CD4-positive, alpha-beta T cell treated with Interleukin-1 beta for 1 hour (primary cell): Measurements from ENCODE around the gene TCF4.

Experiments used
- DNase-seq, 2 donors: peaks; one replicate each; pipeline ENCODE4 v3.0.0-alpha.2; 2020 to 2022

TCF4 gene

DNA sequence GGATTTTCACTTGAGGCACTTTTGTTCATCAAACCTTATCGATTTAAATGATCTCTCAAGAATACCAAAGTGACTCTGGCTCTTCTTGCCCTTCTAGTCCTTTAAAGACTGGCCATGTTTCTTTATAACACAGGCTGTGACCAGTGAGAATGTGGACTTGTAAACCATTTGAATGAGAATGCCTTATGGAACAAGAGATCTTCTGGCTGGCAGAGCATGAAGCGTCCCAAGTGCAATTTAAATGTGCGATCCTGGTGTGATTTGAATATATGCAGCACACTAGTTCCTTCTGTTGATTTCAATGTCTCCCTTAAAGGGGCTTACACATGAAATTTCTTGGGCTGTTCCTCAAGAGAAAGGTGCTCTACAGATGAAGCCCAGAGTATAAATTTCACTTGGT lies 366.4 kb downstream of the TCF4 start:
- no peak for DNase-seq

DNA sequence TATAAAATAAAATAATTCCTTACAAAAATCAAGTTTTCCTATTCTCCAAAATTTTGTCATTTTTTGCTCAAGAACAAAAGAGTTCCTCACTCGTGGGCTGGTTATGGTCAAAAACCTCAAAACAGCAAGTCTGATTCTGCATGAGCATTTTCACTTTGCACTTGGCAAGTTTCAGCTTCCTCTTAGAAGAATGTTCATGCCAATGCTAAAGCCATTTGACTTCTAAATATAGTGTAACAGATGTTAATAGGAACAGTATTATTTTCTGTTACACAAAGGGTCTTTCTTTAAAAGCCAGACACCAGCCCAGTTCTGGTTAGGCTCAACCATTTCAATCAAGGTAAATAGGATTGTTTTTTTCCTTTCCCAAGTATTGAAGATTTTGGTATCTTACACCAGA lies 367.5 kb downstream of the TCF4 start:
- no peak for DNase-seq

DNA sequence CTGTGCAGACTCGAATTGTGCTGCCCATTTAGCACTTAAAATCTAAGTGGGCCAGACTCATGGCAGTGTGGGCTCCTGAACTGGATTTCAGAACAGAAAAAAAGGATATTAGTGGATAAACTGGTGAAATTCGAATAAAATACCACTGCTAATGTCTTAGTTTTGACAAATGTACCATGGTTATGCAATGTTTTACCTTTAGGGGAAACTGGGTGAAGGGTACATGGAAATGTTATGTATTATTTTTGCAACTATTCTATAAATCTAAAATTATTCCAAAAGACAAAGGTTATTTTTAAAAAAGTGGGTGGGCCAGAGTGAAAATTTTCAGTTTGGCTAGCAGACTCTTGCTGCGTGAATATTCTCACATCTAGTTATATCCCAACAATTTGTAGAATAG lies 368.2 kb downstream of the TCF4 start:
- DNase-seq = no peak

DNA sequence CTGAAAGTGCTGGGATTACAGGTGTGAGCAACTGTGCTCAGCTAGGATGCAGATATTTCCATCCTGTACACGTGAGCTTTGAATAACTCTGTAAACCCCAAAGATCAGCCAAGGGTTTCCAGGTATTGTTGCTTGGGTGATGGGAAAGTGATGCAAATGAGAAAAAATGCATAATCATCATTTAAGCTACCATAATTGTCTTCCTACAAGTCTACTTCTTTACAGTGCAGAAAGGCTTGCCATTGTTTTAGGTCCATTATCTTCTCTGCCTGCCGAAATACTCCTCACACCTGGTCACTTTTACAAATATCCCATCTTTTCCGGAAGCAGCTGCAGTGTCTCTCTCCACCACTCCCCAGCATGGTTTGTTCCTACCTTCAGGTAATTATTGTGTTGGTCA lies 368.9 kb downstream of the TCF4 start:
- DNase-seq = no peak

DNA sequence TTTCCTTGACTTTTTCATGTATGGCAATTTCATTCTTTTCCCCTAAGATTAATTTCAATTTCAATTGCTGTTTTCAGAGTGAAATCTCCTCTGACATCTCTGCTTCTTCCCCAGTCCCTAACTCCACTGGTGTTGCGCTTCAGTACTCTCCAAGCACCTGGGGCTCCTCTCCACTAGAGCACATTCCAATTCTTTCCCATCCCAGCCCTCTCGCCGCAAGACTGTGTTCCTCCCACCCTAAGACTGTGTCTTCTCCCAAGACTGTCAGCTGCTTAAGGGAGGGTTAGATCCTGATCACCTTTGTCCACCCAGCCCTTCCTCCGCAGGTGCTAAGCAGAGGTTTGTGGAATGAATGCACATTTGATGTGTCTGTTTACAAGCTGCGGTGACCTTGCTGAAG lies 373.0 kb downstream of the TCF4 start:
- DNase-seq = no peak

DNA sequence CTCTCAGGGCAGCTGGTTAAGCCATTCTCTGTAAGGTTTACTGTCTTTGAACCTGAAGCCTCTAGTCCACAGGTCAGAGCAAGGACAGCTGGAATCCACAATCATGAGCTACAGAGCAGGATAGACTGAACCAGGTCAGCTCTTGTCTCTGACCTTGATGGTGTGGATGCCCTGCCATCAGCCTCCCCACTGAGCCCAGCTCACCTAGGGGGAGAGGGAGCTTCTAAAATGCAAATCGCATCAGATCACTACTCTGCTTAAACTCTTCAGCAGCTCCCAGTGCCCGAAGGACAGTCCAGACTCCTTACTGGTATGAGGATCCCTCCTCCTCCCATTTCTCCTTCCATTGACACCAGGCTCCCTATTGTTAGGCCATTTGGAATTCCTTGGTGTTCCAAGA lies 373.5 kb downstream of the TCF4 start:
- no peak for DNase-seq

DNA sequence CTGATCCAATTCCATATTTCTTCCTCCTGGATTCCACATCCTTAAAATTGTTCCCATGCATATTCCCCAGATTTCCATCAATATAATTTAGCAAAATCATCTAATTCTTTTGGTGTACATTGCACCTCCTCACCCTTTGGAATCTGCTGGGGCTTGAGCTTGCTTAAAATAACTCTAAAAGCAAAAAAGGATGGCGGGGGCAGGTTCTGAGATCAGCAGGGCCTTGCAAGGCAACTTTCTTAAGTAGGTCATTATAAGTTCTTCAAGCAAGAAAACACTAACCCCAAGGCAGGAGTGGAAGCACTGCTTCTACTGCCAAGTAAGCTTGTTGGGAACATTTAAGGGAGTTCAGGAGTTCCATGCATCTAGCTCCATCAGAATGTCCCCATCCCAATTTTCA lies 374.4 kb downstream of the TCF4 start:
- no peak for DNase-seq

DNA sequence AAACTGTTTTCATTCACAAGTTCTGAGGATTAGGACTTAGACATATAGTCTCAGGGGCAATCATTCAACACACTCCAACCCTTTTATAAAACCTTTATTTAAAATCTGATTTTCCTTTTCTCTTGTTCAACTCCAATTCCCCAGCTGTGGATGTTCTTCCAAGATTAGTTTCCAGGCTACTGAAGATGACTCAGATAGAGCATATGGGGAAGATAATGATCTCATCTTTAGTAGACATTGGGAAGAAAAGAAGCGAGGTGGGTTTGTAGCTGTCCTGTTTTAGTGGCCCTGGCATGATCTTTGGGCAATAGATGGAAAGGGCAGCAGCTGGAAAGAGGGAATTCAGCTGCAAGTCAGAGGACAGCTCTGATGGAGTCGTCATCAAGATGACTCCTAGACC lies 381.1 kb downstream of the TCF4 start:
- DNase-seq = no peak

DNA sequence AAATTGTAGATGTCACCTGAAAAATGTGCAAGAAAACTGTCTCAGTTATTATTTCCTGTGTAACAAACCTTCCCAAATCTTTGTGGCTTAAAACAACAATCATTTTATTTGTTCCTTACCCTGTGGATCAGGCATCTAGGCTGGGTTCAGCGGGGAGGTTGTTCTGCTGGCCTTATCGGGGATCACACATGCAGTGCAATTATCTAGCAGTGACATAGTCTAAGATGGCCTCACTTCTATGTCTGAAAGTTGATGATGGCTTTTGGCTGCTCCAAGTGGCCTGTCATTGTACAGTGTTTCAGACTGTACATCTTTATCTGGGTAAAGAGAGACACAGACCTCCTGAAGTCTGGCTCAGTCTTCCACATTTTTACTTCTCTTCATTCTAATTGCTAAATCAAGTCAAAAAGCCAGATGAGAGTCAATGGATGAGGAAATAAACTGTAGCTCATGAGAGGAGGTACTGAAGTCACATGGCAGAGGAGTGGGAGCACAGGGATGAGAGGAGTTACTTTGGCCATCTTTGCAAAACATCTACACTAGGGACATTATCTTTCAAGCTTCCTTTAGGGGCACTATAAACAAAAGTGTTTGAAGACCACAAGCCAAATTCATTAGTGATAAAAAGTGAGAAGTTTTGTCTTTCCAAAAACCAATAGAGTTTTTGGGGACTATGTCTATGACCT lies 385.6 kb downstream of the TCF4 start:
- no peak for DNase-seq

DNA sequence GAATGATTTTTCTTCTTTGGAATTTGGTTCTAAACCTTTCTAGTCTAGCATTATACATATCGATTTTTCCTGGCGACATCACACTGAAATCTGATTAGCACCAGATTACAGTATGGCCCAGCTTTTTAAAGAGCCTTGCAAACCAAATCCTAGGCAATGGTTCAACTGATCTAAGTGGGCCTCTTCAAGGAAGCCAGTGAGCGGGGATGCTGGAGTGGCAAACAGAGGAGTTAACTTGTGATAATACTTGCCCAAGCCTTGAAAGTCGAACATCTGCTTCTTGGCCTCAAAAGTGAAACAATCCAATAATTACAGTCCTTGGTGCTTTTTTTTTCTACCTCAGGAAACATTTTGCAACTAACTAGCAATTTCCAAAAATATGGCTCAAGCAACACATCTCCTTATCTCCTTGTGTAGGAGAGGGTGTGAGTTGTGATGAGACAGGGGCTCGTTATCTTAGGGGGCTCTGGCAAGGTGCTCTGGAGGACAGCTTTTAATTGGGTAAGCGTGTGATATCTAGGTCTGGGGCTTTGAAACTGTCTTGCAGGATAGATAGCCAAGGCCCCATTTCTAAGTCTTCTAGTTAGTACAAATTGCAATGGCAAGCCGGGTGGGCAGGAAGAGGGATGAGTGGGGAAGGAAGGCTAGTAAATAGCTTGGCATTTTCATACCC lies 388.6 kb downstream of the TCF4 start:
- DNase-seq = no peak

DNA sequence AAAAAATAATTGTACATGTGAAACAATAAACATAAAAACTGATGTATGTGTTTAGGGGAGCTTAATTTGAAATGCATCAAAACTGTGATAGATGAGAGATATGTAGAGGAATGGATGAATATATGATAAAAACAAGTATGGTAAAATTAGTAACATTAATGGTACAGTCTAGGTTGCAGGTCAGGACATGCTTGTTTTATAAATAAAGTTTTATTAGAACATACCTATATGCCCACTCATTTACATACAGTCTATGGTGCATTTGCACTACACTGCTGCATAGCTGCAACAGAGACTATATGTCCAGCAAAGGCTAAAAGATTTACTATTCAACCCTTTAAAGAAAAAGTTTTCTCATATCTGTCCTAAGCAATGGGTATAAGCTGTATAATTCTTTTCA lies 392.1 kb downstream of the TCF4 start:
- DNase-seq = no peak

DNA sequence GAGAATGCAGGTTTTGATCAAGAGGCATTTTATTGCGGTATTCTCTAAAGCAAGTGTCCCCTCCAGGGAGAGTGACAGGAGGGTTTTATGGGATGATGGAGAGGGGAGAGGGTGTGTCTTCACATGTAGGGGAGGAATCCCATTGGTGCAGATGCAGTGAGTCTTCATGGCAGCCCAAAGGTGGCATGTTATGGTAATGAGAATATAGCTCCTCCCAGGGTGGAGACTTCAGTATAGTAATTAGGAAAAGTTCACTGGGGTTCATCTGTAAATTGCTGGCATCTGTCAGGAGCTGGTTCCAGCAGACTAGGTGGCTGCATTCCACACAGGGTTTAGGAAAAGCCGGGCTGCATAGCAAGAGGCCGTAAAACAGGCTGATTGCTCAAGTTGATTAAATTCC lies 398.0 kb downstream of the TCF4 start:
- DNase-seq = no peak

DNA sequence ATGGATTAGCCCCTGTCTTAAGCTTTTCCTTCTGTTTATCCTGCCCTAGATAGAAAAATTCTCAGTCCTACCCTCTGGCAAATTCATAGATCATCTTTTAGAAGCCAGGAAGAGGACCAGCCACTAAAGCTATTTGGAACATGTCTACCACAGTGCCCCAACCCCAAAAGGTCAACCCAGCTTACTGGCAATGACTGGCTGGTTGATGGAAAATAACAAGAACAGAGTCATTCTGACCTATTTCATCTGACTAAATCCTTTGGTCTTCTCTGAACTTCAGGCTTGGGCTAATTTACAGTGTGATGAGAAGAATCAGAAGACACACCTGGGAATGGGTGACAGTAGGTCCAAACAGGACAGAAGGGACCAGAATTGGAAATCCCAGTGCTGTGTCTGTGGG lies 401.4 kb downstream of the TCF4 start:
- no peak for DNase-seq

DNA sequence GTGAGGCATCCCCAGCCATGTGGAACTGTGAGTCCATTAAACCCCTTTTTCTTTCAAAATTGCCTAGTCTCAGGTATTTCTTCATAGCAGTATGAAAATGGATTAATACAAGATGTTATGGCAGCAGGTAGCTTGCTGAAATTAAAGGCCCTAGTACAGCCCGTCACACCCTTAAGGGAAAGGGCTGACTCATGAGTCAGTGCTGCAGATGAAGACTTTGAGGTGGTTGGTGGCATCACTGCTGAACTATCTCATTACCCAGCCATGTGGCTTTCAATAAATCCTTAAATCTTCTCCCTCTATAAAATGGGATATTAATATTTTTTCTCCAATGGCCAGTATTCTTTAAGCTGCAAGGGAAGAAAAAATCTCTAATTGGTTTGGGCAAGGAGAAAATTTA lies 402.6 kb downstream of the TCF4 start:
- no peak for DNase-seq

DNA sequence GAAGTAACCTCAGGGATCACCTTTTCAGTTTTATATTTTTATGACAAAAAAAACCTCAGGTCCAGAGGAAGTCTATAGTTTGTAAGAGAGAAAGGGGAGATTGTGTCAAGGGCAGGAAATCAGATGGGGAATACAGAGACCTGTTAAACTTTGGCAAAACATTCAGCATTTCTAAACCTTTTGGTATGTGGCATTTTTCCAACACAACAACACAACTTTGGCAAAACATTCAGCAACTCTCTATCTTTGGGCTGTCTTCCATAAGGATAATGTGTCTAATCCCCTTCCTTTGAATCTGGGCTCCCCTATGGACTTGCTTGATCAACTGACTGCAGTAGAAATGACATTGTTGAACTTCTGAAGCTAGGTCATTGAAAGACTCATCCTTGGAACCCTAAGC lies 408.2 kb downstream of the TCF4 start:
- DNase-seq = no peak

DNA sequence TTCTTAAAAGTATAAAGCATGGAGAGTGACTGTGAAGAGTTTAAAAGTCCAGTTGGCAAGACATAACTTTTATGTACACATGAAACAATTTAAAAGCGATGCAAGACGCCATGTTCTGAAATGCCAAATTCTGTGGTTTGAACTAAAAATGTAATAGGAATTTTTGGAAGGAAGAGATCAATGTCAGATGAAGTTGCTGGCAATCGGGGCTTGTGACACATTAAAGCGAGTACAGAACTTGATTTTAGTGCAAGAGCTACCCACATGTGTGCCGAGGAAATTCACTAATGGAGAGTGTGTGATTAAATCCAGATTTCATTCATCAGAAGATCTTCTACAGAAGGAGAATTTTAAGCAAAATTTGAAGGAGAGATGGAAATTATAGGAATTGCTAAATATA lies 408.6 kb downstream of the TCF4 start:
- DNase-seq = no peak

DNA sequence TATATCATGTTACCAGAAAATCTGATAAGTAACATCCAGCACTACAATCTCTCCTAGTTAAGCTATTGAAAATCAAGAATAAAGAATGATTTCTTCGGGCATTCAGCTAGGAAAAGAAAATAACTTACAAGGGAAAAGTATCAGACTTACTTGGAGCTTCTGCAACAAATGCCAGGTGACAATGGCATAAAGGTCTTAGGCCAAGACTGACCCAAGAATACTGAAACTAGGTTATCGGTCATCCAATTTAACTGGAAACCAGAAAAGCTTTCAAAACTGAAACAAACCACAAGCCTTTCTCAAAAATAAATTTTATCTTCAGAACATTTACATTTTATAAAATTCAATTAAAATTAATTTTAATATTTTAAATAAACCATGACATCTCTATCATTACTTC lies 414.7 kb downstream of the TCF4 start:
- no peak for DNase-seq
